ENCODE results near the gene RTN4R.
"Not testable (repeated sequence)": the region's sequence is repeated elsewhere in the genome, so short reads cannot be mapped to it uniquely, and the experiment has no call there.

- not testable (repeated sequence) for TF ChIP-seq POLR2A, CTCF (IDR thresholded peaks at IDR 0.05)
Observed at GRCh38 chr22:20307448-20308447, 39.6 kb upstream of the RTN4R start.

All from adrenal gland (tissue), 5 donors.